Testis (tissue), 2 donors: ENCODE data around the gene KRTDAP.

ENCODE experiments used
- CTCF ChIP-seq, 3 experiments: fragments of 450-650 bp in 2 of 3; fragments of 200-600 bp in 1 of 3; sonication (generic) in 1 of 3; IDR thresholded peaks; one replicate each; pipeline ENCODE4 v1.5.1; 2016 to 2019; ENCODE audit warnings: antibody characterized with exemption in 3 of 3, mild to moderate bottlenecking in 2 of 3, moderate library complexity in 1 of 3
- POLR2A ChIP-seq: fragments of 450-650 bp; IDR thresholded peaks from one replicate; pipeline ENCODE4 v1.6.1; 2017; ENCODE audit warnings: antibody characterized with exemption, mild to moderate bottlenecking, moderate library complexity

DNA sequence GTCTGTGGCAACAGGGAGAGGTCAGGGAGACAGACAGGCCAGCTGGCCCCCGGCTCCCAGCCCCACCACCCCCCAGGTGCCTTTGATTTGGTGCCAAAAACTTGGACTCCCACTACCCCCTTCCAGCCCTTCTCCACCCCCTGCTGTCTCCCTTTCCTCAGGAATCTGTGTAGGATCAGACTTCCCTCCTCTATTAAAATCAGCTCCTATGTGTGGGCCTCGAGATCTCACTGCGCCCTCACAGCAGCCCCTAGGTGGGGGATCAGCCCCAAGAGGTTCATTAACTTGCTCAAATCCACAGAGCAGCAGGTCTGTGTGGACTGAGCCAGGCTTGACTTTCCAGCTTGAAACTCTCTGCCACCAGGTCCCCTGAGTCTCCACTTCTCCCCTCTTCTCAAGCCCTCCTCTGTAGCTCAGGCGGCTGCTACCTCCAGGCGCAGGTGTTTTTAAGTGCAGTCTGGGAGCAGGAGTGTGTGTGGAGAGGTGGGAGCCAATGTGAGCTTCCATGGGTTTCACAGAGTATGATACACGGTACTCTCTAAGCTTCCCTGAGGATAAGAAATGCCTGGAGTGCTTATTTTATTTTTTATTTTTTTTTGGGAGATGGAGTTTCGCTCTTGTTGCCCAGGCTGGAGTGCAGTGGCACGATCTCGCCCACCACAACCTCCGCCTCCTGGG is 44.7 kb upstream of the KRTDAP start:
- no peak for TF ChIP-seq CTCF (IDR thresholded peaks at IDR 0.05)
- no peak for TF ChIP-seq POLR2A
